IMR-90 (cell line): ENCODE results near the gene ZSCAN12. TPM values are rescaled to one million over a fixed set of nuclear protein-coding genes. Genes with fewer than 3 reads are reported as not detected.

Experiments
- ATAC-seq: fragments of 200-7000 bp; cut with Tn5 transposase; 2 replicates; pipeline ENCODE4 v1.9.1; 2020; ENCODE audit warnings: low read depth, mild to moderate bottlenecking, moderate library complexity
- BruUV-seq: library from RNA; stranded (reverse); fragments of 400-500 nt; replicated peaks from 2 replicates; lab custom pipeline; 2021; lab: Mats Ljungman, UMichigan
- CTCF ChIA-PET: fragments of 300-600 bp; formaldehyde crosslinking; extraction: SDS; loops from one replicate; lab custom pipeline; 2021; ENCODE audit warnings: antibody characterized with exemption; lab: Yijun Ruan, JAX
- POLR2A ChIA-PET: fragments of 300-600 bp; sonication (Branson Sonifier 250); formaldehyde crosslinking; loops from one replicate; lab custom pipeline; 2022; ENCODE audit warnings: antibody characterized with exemption; ENCODE audit not compliant: unreplicated experiment; lab: Charles Lee
- DNase-seq: peaks from one replicate; pipeline ENCODE4 v3.0.0; 2013
- H2AFZ ChIP-seq: replicated peaks from 2 replicates; pipeline ENCODE3; 2013; ENCODE audit warnings: low read length, mild to moderate bottlenecking; ENCODE audit not compliant: poor library complexity
- H2AK5ac ChIP-seq: 2 replicates; pipeline ENCODE4 v1.6.1; 2013; ENCODE audit warnings: low read depth, low read length, inconsistent platforms
- H2AK9ac ChIP-seq: replicated peaks from 2 replicates; pipeline ENCODE3; 2013; ENCODE audit warnings: mild to moderate bottlenecking, low read depth, low read length, moderate library complexity; ENCODE audit not compliant: poor library complexity
- H2BK120ac ChIP-seq: 2 replicates; pipeline ENCODE4 v1.6.1; 2013; ENCODE audit warnings: low read depth, low read length, inconsistent platforms
- H2BK15ac ChIP-seq: 3 replicates; pipeline ENCODE4 v1.6.1; 2013; ENCODE audit warnings: low read depth, low read length, inconsistent platforms
- H2BK20ac ChIP-seq: 2 replicates; pipeline ENCODE4 v1.6.1; 2013; ENCODE audit warnings: low read depth, mild to moderate bottlenecking, inconsistent platforms, low read length, moderate library complexity
- H2BK5ac ChIP-seq: 2 replicates; pipeline ENCODE4 v1.6.1; 2013; ENCODE audit warnings: mild to moderate bottlenecking, low read depth, low read length, inconsistent platforms; ENCODE audit not compliant: poor library complexity, severe bottlenecking
- H3K14ac ChIP-seq: replicated peaks from 2 replicates; pipeline ENCODE4 v1.6.1; 2013; ENCODE audit warnings: low read depth, low read length, inconsistent platforms
- H3K18ac ChIP-seq: 2 replicates; pipeline ENCODE4 v1.6.1; 2013; ENCODE audit warnings: low read depth, low read length, control low read depth
- H3K23ac ChIP-seq: 2 replicates; pipeline ENCODE4 v1.6.1; 2013; ENCODE audit warnings: low read depth, low read length, inconsistent platforms
- H3K27ac ChIP-seq: 2 replicates; pipeline ENCODE4 v1.5.1; 2013; ENCODE audit warnings: mild to moderate bottlenecking, control low read depth, low read length; ENCODE audit not compliant: insufficient read depth
- H3K27me3 ChIP-seq: 2 replicates; pipeline ENCODE4 v1.6.1; 2013; ENCODE audit warnings: low read length; ENCODE audit not compliant: control insufficient read depth, insufficient read depth
- H3K36me3 ChIP-seq: 2 replicates; pipeline ENCODE4 v1.6.1; 2013; ENCODE audit warnings: low read length, mixed read lengths; ENCODE audit not compliant: control insufficient read depth, insufficient read depth
- H3K4ac ChIP-seq: 2 replicates; pipeline ENCODE4 v1.6.1; 2013; ENCODE audit warnings: low read depth, low read length, inconsistent platforms
- H3K4me1 ChIP-seq: 2 replicates; pipeline ENCODE4 v1.6.1; 2013; ENCODE audit warnings: low read length, mixed read lengths; ENCODE audit not compliant: control insufficient read depth, insufficient read depth
- H3K4me2 ChIP-seq: 2 replicates; pipeline ENCODE4 v1.6.1; 2013; ENCODE audit warnings: low read depth, mild to moderate bottlenecking, control low read depth, low read length, moderate library complexity
- H3K4me3 ChIP-seq: 2 replicates; pipeline ENCODE4 v1.5.1; 2013; ENCODE audit warnings: low read depth, mild to moderate bottlenecking, control low read depth, low read length, moderate library complexity; ENCODE audit not compliant: insufficient read depth
- H3K56ac ChIP-seq: 2 replicates; pipeline ENCODE4 v1.6.1; 2013; ENCODE audit warnings: low read length, inconsistent platforms; ENCODE audit not compliant: insufficient read depth; ENCODE audit errors: extremely low read depth
- H3K79me1 ChIP-seq, 2 experiments: 2 replicates each; pipeline ENCODE4 v1.6.1; 2013; ENCODE audit warnings: low read length in 2 of 2, inconsistent platforms in 1 of 2, low read depth in 1 of 2
- H3K9ac ChIP-seq: 2 replicates; pipeline ENCODE4 v1.6.1; 2013; ENCODE audit warnings: low read depth, low read length, control low read depth
- H3K9me1 ChIP-seq: 2 replicates; pipeline ENCODE4 v1.6.1; 2013; ENCODE audit warnings: low read length, inconsistent platforms; ENCODE audit not compliant: insufficient read depth
- H3K9me3 ChIP-seq: 2 replicates; pipeline ENCODE4 v1.6.1; 2013; ENCODE audit warnings: low read length; ENCODE audit not compliant: control insufficient read depth, insufficient read depth
- H4K20me1 ChIP-seq: 2 replicates; pipeline ENCODE4 v1.6.1; 2013; ENCODE audit warnings: low read length, inconsistent platforms; ENCODE audit not compliant: insufficient read depth
- H4K5ac ChIP-seq: 2 replicates; pipeline ENCODE4 v1.6.1; 2013; ENCODE audit warnings: mild to moderate bottlenecking, low read depth, low read length, control low read depth
- H4K8ac ChIP-seq, 2 experiments: 2 replicates each; pipeline ENCODE4 v1.6.1; 2013; ENCODE audit warnings: low read depth in 2 of 2, low read length in 2 of 2, control low read depth in 1 of 2, inconsistent platforms in 1 of 2
- H4K91ac ChIP-seq: 2 replicates; pipeline ENCODE4 v1.6.1; 2013; ENCODE audit warnings: low read depth, low read length, inconsistent platforms; ENCODE audit not compliant: insufficient read depth
- BHLHE40 ChIP-seq: fragments of 150-350 bp; IDR thresholded peaks from 2 replicates; pipeline ENCODE4 v1.6.1; 2016; ENCODE audit warnings: mild to moderate bottlenecking, low read depth, low read length
- CEBPB ChIP-seq: IDR thresholded peaks from 2 replicates; pipeline ENCODE4 v1.6.1; 2012; ENCODE audit warnings: low read depth, low read length, improper control_type of control experiment
- FOS ChIP-seq: fragments of 150-350 bp; IDR thresholded peaks from 2 replicates; pipeline ENCODE4 v1.6.1; 2016; ENCODE audit warnings: low read depth, low read length
- MAFK ChIP-seq: IDR thresholded peaks from 2 replicates; pipeline ENCODE4 v1.6.1; 2012; ENCODE audit warnings: low read depth, low read length, improper control_type of control experiment
- MAZ ChIP-seq: IDR thresholded peaks from 2 replicates; pipeline ENCODE4 v1.6.1; 2012; ENCODE audit warnings: low read depth, mild to moderate bottlenecking, low read length, improper control_type of control experiment, moderate library complexity, borderline replicate concordance
- MXI1 ChIP-seq: IDR thresholded peaks from 2 replicates; pipeline ENCODE4 v1.6.1; 2012; ENCODE audit warnings: low read depth, mild to moderate bottlenecking, low read length, moderate library complexity, borderline replicate concordance
- NFE2L2 ChIP-seq: fragments of 150-350 bp; IDR thresholded peaks from 2 replicates; pipeline ENCODE4 v1.6.1; 2016; ENCODE audit warnings: low read depth, mild to moderate bottlenecking, low read length
- RAD21 ChIP-seq: IDR thresholded peaks from 2 replicates; pipeline ENCODE4 v1.6.1; 2012; ENCODE audit warnings: low read length, improper control_type of control experiment
- RFX5 ChIP-seq: IDR thresholded peaks from 2 replicates; pipeline ENCODE4 v1.8.0; 2012; ENCODE audit warnings: low read depth, mild to moderate bottlenecking, low read length, moderate library complexity
- SMC3 ChIP-seq: fragments of 150-350 bp; IDR thresholded peaks from 2 replicates; pipeline ENCODE4 v1.6.1; 2016; ENCODE audit warnings: low read depth, mild to moderate bottlenecking, antibody characterized with exemption, low read length, moderate library complexity
- WGBS, 2 experiments: methylation state at CpG; one replicate each; pipeline versions ENCODE4 v1.1.5 to v1.1.7; 2013; ENCODE audit warnings: missing lambda C conversion rate in 2 of 2; ENCODE audit not compliant: insufficient read length in 1 of 2; ENCODE audit errors: extremely low coverage in 2 of 2; 5-methylcytosine and 5-hydroxymethylcytosine counted together
- dilution Hi-C: fragments of 300-500 bp; cut with HindIII; formaldehyde crosslinking; loops from one replicate; pipeline ENCODE4 v1.14.3; 2018; ENCODE audit warnings: low sequenced_read_pairs; ENCODE audit not compliant: unreplicated experiment
- in situ Hi-C: fragments of 300-500 bp; cut with MboI; formaldehyde crosslinking; loops from 3 replicates; pipeline ENCODE4 v1.14.3; 2019; ENCODE audit warnings: low sequenced_read_pairs, inconsistent platforms, mixed read lengths
- intact Hi-C: fragments of 100-400 bp; cut with micrococcal nuclease; formaldehyde crosslinking; loops from 2 replicates; pipeline ENCODE4 v1.10.0; 2022
- polyA plus RNA-seq, 3 experiments: library from polyadenylated mRNA; depleted of rRNA; stranded (reverse); fragments of >200 nt; gene quantifications; 2 replicates each; pipeline ENCODE4 v1.2.3, GENCODE V29; 2012; ENCODE audit warnings: low replicate concordance in 1 of 3
- total RNA-seq: library from RNA; depleted of rRNA; stranded (reverse); fragments of >200 nt; gene quantifications from 2 replicates; pipeline ENCODE4 v1.2.3, GENCODE V29; 2012
- TF ChIP-seq, protein P1 (sequence below): conservative IDR thresholded peaks from 2 replicates; pipeline ENCODE4 v1.5.1; 2012; ENCODE audit warnings: mild to moderate bottlenecking, low read depth, low read length, improper control_type of control experiment
- TF ChIP-seq, protein P2 (sequence below): fragments of 150-350 bp; IDR thresholded peaks from 2 replicates; pipeline ENCODE4 v1.6.1; 2017; ENCODE audit warnings: mild to moderate bottlenecking, antibody characterized with exemption, low read length, low read depth

The ZSCAN12 gene
- total and polyA plus RNA-seq, 2 of the 4 experiments (the other 2 are of a cell fraction): 2.0 to 6.5 TPM

DNA sequence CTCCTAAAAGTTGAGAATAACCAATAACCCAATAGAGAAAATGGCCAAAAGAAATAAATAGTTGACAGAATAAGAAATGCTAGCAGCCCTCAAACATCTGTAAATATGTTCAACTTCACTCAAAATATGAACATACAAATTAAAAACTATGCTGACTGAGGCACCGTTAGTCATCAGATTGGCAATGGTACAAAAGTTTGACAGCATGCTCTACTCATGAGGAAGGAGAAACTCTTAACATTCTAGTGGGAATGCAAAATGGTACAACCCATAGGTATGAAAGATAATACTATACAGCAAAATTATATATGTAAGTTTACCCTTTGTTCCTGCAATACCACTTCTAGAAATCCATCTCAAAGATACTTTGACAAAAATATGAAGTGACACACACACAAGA, 1.6 kb upstream of the ZSCAN12 start:
- no peak overlapping the region for H3K27ac ChIP-seq
- POLR2A ChIA-PET: no interaction called here
- peaks cover 6% of the 10 kb centered on the region; the same call in 1 of the 2 replicates for H3K4me1 ChIP-seq
- intact Hi-C loops: loop anchor here (10.0 kb wide), 1 partner anchor 184 kb away; a partner anchor contains a TSS
- peaks cover 13% of the 10 kb centered on the region for H3K36me3 ChIP-seq
- no peak overlapping the region for H3K9ac ChIP-seq
- H4K91ac ChIP-seq: no peak overlapping the region
- H3K23ac ChIP-seq: no peak overlapping the region
- no peaks in the 10 kb centered on the region; the same call in 1 of the 2 replicates for H3K9me1 ChIP-seq
- no peak overlapping the region for H2BK20ac ChIP-seq
- in situ Hi-C loops: no loop called here
- CTCF ChIA-PET: no interaction called here
- no peak overlapping the region for H3K14ac ChIP-seq
- no peak overlapping the region for H3K56ac ChIP-seq
- H2AFZ ChIP-seq: no peak overlapping the region
- H3K4me3 ChIP-seq: no peak overlapping the region
- no peaks in the 10 kb centered on the region; the same call in 1 of the 2 replicates for H4K20me1 ChIP-seq
- no peak overlapping the region for H3K4ac ChIP-seq
- no TSS peak for BruUV-seq
- dilution Hi-C loops: no loop called here
- no CpG with 5 or more reads among the region's 1 CpG for WGBS, 2 experiments
- H2BK120ac ChIP-seq: no peak overlapping the region
- H2BK15ac ChIP-seq: no peak overlapping the region
- H2AK9ac ChIP-seq: no peak overlapping the region
- H3K18ac ChIP-seq: no peak overlapping the region
- H2BK5ac ChIP-seq: no peak overlapping the region
- H2AK5ac ChIP-seq: no peak overlapping the region
- no peaks in the 10 kb centered on the region for H3K9me3 ChIP-seq
- TF ChIP-seq RAD21 (no peak), FOS (no peak), MAZ (no peak), SMC3 (no peak), NFE2L2 (no peak), MXI1 (no peak), CEBPB (no peak), BHLHE40 (no peak), RFX5 (no peak), MAFK (no peak)
- TF ChIP-seq, protein P1, sequence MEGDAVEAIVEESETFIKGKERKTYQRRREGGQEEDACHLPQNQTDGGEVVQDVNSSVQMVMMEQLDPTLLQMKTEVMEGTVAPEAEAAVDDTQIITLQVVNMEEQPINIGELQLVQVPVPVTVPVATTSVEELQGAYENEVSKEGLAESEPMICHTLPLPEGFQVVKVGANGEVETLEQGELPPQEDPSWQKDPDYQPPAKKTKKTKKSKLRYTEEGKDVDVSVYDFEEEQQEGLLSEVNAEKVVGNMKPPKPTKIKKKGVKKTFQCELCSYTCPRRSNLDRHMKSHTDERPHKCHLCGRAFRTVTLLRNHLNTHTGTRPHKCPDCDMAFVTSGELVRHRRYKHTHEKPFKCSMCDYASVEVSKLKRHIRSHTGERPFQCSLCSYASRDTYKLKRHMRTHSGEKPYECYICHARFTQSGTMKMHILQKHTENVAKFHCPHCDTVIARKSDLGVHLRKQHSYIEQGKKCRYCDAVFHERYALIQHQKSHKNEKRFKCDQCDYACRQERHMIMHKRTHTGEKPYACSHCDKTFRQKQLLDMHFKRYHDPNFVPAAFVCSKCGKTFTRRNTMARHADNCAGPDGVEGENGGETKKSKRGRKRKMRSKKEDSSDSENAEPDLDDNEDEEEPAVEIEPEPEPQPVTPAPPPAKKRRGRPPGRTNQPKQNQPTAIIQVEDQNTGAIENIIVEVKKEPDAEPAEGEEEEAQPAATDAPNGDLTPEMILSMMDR: no peak
- TF ChIP-seq, protein P2, sequence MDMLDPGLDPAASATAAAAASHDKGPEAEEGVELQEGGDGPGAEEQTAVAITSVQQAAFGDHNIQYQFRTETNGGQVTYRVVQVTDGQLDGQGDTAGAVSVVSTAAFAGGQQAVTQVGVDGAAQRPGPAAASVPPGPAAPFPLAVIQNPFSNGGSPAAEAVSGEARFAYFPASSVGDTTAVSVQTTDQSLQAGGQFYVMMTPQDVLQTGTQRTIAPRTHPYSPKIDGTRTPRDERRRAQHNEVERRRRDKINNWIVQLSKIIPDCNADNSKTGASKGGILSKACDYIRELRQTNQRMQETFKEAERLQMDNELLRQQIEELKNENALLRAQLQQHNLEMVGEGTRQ: no peak
- peaks cover 12 to 30% of the 10 kb centered on the region in 2 experiments for H3K79me1 ChIP-seq
- H3K4me2 ChIP-seq: no peak overlapping the region
- no peak overlapping the region for H4K5ac ChIP-seq
- no peak overlapping the region for H4K8ac ChIP-seq
- ATAC-seq (no peak), DNase-seq (peak; percentile 42)
- H3K27me3 ChIP-seq: no peaks in the 10 kb centered on the region
